ENCODE results near the gene JDP2.

Gene JDP2

GRCh38 chr14:75442166-75442565 is 14.3 kb downstream of the JDP2 start:
- Histone ChIP-seq H3K4me1 (peaks cover 0 to 28% (median 22%) of the 10 kb centered on the region in 4 donors), H3K4me3 (no peak overlapping the region), H3K27ac (peak overlapping the region in 1 of 2 donors; percentile 53), H3K9me3 (no peaks in the 10 kb centered on the region), H3K36me3 (peaks cover 13 to 43% (median 38%) of the 10 kb centered on the region in 3 donors), H3K27me3 (no peaks in the 10 kb centered on the region)
- intact Hi-C loops (cut with DNase I; ENCODE audit: low total_unique reads): no loop called here
- TF ChIP-seq, protein P1, sequence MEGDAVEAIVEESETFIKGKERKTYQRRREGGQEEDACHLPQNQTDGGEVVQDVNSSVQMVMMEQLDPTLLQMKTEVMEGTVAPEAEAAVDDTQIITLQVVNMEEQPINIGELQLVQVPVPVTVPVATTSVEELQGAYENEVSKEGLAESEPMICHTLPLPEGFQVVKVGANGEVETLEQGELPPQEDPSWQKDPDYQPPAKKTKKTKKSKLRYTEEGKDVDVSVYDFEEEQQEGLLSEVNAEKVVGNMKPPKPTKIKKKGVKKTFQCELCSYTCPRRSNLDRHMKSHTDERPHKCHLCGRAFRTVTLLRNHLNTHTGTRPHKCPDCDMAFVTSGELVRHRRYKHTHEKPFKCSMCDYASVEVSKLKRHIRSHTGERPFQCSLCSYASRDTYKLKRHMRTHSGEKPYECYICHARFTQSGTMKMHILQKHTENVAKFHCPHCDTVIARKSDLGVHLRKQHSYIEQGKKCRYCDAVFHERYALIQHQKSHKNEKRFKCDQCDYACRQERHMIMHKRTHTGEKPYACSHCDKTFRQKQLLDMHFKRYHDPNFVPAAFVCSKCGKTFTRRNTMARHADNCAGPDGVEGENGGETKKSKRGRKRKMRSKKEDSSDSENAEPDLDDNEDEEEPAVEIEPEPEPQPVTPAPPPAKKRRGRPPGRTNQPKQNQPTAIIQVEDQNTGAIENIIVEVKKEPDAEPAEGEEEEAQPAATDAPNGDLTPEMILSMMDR (IDR thresholded peaks at IDR 0.05): no peak
- DNase-seq: no peak

GRCh38 chr14:75442642-75443041 is 14.8 kb downstream of the JDP2 start:
- no peak overlapping the region for H3K4me3 ChIP-seq
- no peak for DNase-seq
- TF ChIP-seq, protein P1 (IDR thresholded peaks at IDR 0.05): no peak
- H3K9me3 ChIP-seq: no peaks in the 10 kb centered on the region
- no peaks in the 10 kb centered on the region for H3K27me3 ChIP-seq
- H3K36me3 ChIP-seq: peaks cover 13 to 39% (median 38%) of the 10 kb centered on the region in 3 donors
- intact Hi-C loops (cut with DNase I; ENCODE audit: low total_unique reads): no loop called here
- H3K27ac ChIP-seq: peak overlapping the region in 1 of 2 donors; percentile 36
- peaks cover 0 to 28% (median 22%) of the 10 kb centered on the region in 4 donors for H3K4me1 ChIP-seq

- DNase-seq: no peak
- H3K27ac ChIP-seq: peak overlapping the region; percentile 5 to 36
Measured at GRCh38 chr14:75443203-75443969, 15.6 kb downstream of the JDP2 start.

GRCh38 chr14:75445236-75445635 is 17.4 kb downstream of the JDP2 start:
- H3K27me3 ChIP-seq: no peaks in the 10 kb centered on the region
- peaks cover 0 to 14% (median 14%) of the 10 kb centered on the region in 3 donors for H3K36me3 ChIP-seq
- intact Hi-C loops (cut with DNase I; ENCODE audit: low total_unique reads): no loop called here
- H3K4me1 ChIP-seq: peaks cover 0 to 42% (median 25%) of the 10 kb centered on the region in 4 donors
- H3K9me3 ChIP-seq: no peaks in the 10 kb centered on the region
- TF ChIP-seq, protein P1 (IDR thresholded peaks at IDR 0.05): no peak
- H3K4me3 ChIP-seq: no peak overlapping the region
- H3K27ac ChIP-seq: no peak overlapping the region
- DNase-seq: no peak

More at GRCh38 chr14:75443203-75443969, 15.6 kb downstream of the JDP2 start:
- H3K9me3 ChIP-seq: no peaks in the 10 kb centered on the region
- peaks cover 0 to 34% (median 20%) of the 10 kb centered on the region in 4 donors for H3K4me1 ChIP-seq
- H3K4me3 ChIP-seq: no peak overlapping the region
- TF ChIP-seq, protein P1 (IDR thresholded peaks at IDR 0.05): no peak
- H3K27me3 ChIP-seq: no peaks in the 10 kb centered on the region
- intact Hi-C loops (cut with DNase I; ENCODE audit: low total_unique reads): no loop called here
- peaks cover 10 to 32% (median 31%) of the 10 kb centered on the region in 3 donors for H3K36me3 ChIP-seq

DNA sequence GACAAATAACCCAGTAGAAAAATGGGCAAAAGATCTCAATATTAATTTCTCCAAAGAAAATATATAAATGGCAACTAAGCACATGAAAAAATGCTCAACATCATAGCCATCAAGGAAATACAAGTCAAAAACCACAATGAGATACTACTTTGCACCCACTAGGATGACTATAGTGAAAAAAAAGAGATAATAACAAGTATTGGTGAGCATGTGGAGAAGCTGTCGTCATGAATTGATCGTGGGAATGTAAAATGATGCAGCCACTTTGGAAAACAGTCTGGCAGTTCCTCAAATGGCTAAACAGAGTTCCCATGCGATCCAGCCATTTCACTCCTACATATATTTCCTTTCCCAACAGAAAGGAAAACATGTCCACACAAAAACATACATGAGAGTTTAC is 18.1 kb downstream of the JDP2 start:
- Histone ChIP-seq H3K4me1 (peaks cover 0 to 42% (median 26%) of the 10 kb centered on the region in 4 donors), H3K36me3 (peaks cover 0 to 14% (median 14%) of the 10 kb centered on the region in 3 donors), H3K27ac (no peak overlapping the region), H3K9me3 (no peaks in the 10 kb centered on the region), H3K4me3 (no peak overlapping the region), H3K27me3 (no peaks in the 10 kb centered on the region)
- TF ChIP-seq, protein P1 (IDR thresholded peaks at IDR 0.05): no peak
- intact Hi-C loops (cut with DNase I; ENCODE audit: low total_unique reads): no loop called here
- no peak for DNase-seq

All from tibial artery (tissue), 4 donors.